Endothelial cell of umbilical vein (primary cell): ENCODE results near the gene SLC39A13. TPM values are rescaled to one million over a fixed set of nuclear protein-coding genes. Genes with fewer than 3 reads are reported as not detected.

ENCODE experiments used
- BruUV-seq: library from RNA; stranded (reverse); fragments of 400-500 nt; replicated peaks from 2 replicates; lab custom pipeline; 2021; lab: Mats Ljungman, UMichigan
- CTCF ChIA-PET: fragments of 300-600, 350-600 bp; sonication (Branson Sonifier 250); formaldehyde crosslinking; loops from one replicate; lab custom pipeline; 2021; ENCODE audit warnings: antibody characterized with exemption, inconsistent platforms; lab: Charles Lee
- POLR2A ChIA-PET: fragments of 300-600, 350-600 bp; sonication (Branson Sonifier 250); formaldehyde crosslinking; loops from one replicate; lab custom pipeline; 2021; ENCODE audit warnings: antibody characterized with exemption, inconsistent platforms; lab: Charles Lee
- DNase-seq: peaks from one replicate; pipeline ENCODE4 v3.0.0-alpha.2; 2011; ENCODE audit warnings: low read depth, low spot score
- FAIRE-seq: peaks from 2 replicates; lab custom pipeline; 2011; peaks lifted over from hg19 to GRCh38; lab: Jason Lieb, UNC
- H2AFZ ChIP-seq: 2 replicates; pipeline ENCODE4 v1.6.0; 2012; ENCODE audit warnings: low read depth, low read length, control low read depth, inconsistent platforms
- H3K27ac ChIP-seq: 2 replicates; pipeline ENCODE4 v1.5.1; 2011; ENCODE audit warnings: low read depth, mild to moderate bottlenecking, control low read depth, low read length, moderate library complexity; ENCODE audit not compliant: insufficient read depth
- H3K27me3 ChIP-seq, 2 experiments: 2 replicates each; pipeline versions ENCODE4 v1.6.0 to v1.6.1; 2011; ENCODE audit warnings: low read length in 2 of 2, mixed read lengths in 1 of 2; ENCODE audit not compliant: control insufficient read depth in 2 of 2, insufficient read depth in 2 of 2
- H3K36me3 ChIP-seq, 2 experiments: 2 replicates in 1 of 2; 3 replicates in 1 of 2; pipeline ENCODE4 v1.5.1; 2011; ENCODE audit warnings: low read length in 2 of 2, mild to moderate bottlenecking in 1 of 2, moderate library complexity in 1 of 2; ENCODE audit not compliant: control insufficient read depth in 2 of 2, insufficient read depth in 2 of 2; ENCODE audit errors: extremely low read depth in 1 of 2
- H3K4me1 ChIP-seq: 3 replicates; pipeline ENCODE4 v1.5.1; 2011; ENCODE audit warnings: mild to moderate bottlenecking, low read length; ENCODE audit not compliant: control insufficient read depth, insufficient read depth; ENCODE audit errors: extremely low read depth
- H3K4me2 ChIP-seq: 2 replicates; pipeline ENCODE4 v1.6.1; 2011; ENCODE audit warnings: low read length, control low read depth, mixed read lengths; ENCODE audit not compliant: insufficient read depth
- H3K4me3 ChIP-seq, 3 experiments: fragments of 200-600 bp in 1 of 3; sonication (generic), shearing (Covaris generic) in 1 of 3; replicated peaks in 1 of 3; 2 replicates each; pipeline ENCODE4 v1.5.1; 2011 to 2016; ENCODE audit warnings: control low read depth in 3 of 3, low read length in 3 of 3, mild to moderate bottlenecking in 2 of 3, inconsistent platforms in 1 of 3, low read depth in 1 of 3, moderate library complexity in 1 of 3; ENCODE audit not compliant: insufficient read depth in 1 of 3
- H3K79me2 ChIP-seq: 2 replicates; pipeline ENCODE4 v1.6.0; 2012; ENCODE audit warnings: low read length, inconsistent platforms; ENCODE audit not compliant: control insufficient read depth, insufficient read depth
- H3K9ac ChIP-seq: replicated peaks from 2 replicates; pipeline ENCODE3; 2011; ENCODE audit warnings: low read length, control low read depth; ENCODE audit not compliant: insufficient read depth; ENCODE audit errors: extremely low read depth
- H3K9me1 ChIP-seq: replicated peaks from 3 replicates; pipeline ENCODE4 v1.6.0; 2011; ENCODE audit warnings: mild to moderate bottlenecking, low read length; ENCODE audit not compliant: control insufficient read depth, insufficient read depth; ENCODE audit errors: extremely low read depth
- H3K9me3 ChIP-seq: replicated peaks from 2 replicates; pipeline ENCODE4 v1.5.1; 2012; ENCODE audit warnings: low read length, inconsistent platforms; ENCODE audit not compliant: control insufficient read depth, insufficient read depth
- H4K20me1 ChIP-seq: replicated peaks from 2 replicates; pipeline ENCODE3; 2011; ENCODE audit warnings: mild to moderate bottlenecking, low read length; ENCODE audit not compliant: control insufficient read depth, insufficient read depth; ENCODE audit errors: extremely low read depth
- EZH2 ChIP-seq: IDR thresholded peaks from 2 replicates; pipeline ENCODE4 v1.6.1; 2012; ENCODE audit warnings: borderline replicate concordance, low read depth, mild to moderate bottlenecking, moderate library complexity, low read length, inconsistent platforms; ENCODE audit not compliant: severe bottlenecking
- FOS ChIP-seq: IDR thresholded peaks from 2 replicates; pipeline ENCODE4 v1.6.1; 2011; ENCODE audit warnings: mild to moderate bottlenecking, low read length, moderate library complexity, borderline replicate concordance; ENCODE audit not compliant: insufficient read depth
- GATA2 ChIP-seq: IDR thresholded peaks from 2 replicates; pipeline ENCODE4 v1.7.0; 2011; ENCODE audit warnings: low read depth, mild to moderate bottlenecking, moderate library complexity, mixed read lengths, low read length; ENCODE audit not compliant: insufficient read length, insufficient read depth
- JUN ChIP-seq: IDR thresholded peaks from 2 replicates; pipeline ENCODE4 v1.6.1; 2011; ENCODE audit warnings: borderline replicate concordance, low read depth; ENCODE audit not compliant: insufficient read length, insufficient read depth
- MYC ChIP-seq: IDR thresholded peaks from one replicate; pipeline ENCODE4 v1.6.1; 2011; ENCODE audit warnings: mild to moderate bottlenecking, low read depth, low read length
- POLR2A ChIP-seq: IDR thresholded peaks from 2 replicates; pipeline ENCODE4 v1.6.1; 2012; ENCODE audit warnings: low read depth, mild to moderate bottlenecking, control low read depth, low read length
- POLR2AphosphoS5 ChIP-seq: IDR thresholded peaks from 2 replicates; pipeline ENCODE4 v1.6.1; 2012; ENCODE audit warnings: low read depth, mild to moderate bottlenecking, control low read depth, low read length, moderate library complexity; ENCODE audit not compliant: insufficient read depth
- dilution Hi-C: fragments of 300-500 bp; cut with MboI; formaldehyde crosslinking; loops from one replicate; pipeline ENCODE4 v1.15.0; 2019; ENCODE audit warnings: low sequenced_read_pairs; ENCODE audit not compliant: extremely low pct_ligation_motif_present
- intact Hi-C: fragments of 100-400 bp; cut with micrococcal nuclease; formaldehyde crosslinking; loops from one replicate; pipeline ENCODE4 v1.10.0; 2022
- polyA plus RNA-seq, 4 experiments: library from polyadenylated mRNA; depleted of rRNA in 3 of 4; stranded (reverse) in 3 of 4; unstranded in 1 of 4; fragments of >200 nt; gene quantifications; 2 replicates each; pipeline versions ENCODE4 v1.2.1 to v1.2.3, GENCODE V29; 2011 to 2012; ENCODE audit warnings: missing spikeins in 1 of 4
- total RNA-seq: library from RNA; stranded (reverse); gene quantifications from 2 replicates; pipeline ENCODE4 v1.2.3, GENCODE V29; 2021
- TF ChIP-seq, protein P1 (sequence below), 2 donors: IDR thresholded peaks; 1 replicate in 1 of 2; 2 replicates in 1 of 2; pipeline ENCODE4 v1.5.1; 2011; ENCODE audit warnings: low read length in 2 of 2, mild to moderate bottlenecking in 2 of 2, moderate library complexity in 2 of 2, control low read depth in 1 of 2, inconsistent platforms in 1 of 2, low read depth in 1 of 2; ENCODE audit not compliant: insufficient read depth in 1 of 2; ENCODE audit errors: extremely low read depth in 1 of 2
- TF ChIP-seq, protein P2 (sequence below): IDR thresholded peaks from 2 replicates; pipeline ENCODE4 v1.6.1; 2011; ENCODE audit not compliant: insufficient read depth, insufficient read length

The SLC39A13 gene
- total and polyA plus RNA-seq, 2 donors (not counting 3 experiments of a cell fraction or from before 2014, with no cell fraction given) = 91.9 to 94.3 TPM

DNA sequence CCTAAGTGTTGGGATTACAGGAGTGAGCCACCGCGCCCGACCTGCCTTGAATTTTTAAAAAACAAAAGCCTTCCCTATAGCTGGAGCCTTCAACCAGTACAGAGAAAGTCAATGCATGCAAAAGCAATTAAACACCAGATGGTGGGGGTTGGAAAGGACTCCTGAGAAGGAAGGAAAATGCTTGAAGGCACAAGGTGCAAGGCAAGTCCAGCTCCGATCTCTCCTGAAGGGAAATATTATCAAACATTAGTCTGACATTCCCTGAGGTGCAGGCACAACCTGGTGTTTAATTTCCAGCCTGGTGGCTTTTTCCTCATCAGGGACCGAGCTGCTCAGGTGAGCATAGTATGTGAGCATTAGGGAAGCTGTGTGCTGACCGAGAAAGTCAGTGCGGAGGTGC is 53.5 kb downstream of the SLC39A13 start:
- intact Hi-C loops = no loop called here
- Histone ChIP-seq H4K20me1 (no peaks in the 10 kb centered on the region), H3K36me3 (peaks cover 0 to 5% of the 10 kb centered on the region in 2 experiments), H3K4me3 (no peak overlapping the region), H3K79me2 (peaks cover 13% of the 10 kb centered on the region), H3K27me3 (no peaks in the 10 kb centered on the region), H3K9me1 (no peaks in the 10 kb centered on the region), H2AFZ (no peak overlapping the region), H3K9me3 (no peaks in the 10 kb centered on the region), H3K4me2 (no peak overlapping the region), H3K4me1 (peaks cover 20% of the 10 kb centered on the region), H3K9ac (no peak overlapping the region), H3K27ac (no peak overlapping the region)
- BruUV-seq = no TSS peak
- DNase-seq = no peak
- CTCF ChIA-PET = interaction anchor here (1.1 to 2.1 kb wide), 2 partner anchors 12 to 87 kb away, joined by 3 to 4 read pairs; no protein-coding TSS in a partner anchor
- no peak for FAIRE-seq
- no peak for TF ChIP-seq MYC
- dilution Hi-C loops = no loop called here
- POLR2A ChIA-PET = no interaction called here

DNA sequence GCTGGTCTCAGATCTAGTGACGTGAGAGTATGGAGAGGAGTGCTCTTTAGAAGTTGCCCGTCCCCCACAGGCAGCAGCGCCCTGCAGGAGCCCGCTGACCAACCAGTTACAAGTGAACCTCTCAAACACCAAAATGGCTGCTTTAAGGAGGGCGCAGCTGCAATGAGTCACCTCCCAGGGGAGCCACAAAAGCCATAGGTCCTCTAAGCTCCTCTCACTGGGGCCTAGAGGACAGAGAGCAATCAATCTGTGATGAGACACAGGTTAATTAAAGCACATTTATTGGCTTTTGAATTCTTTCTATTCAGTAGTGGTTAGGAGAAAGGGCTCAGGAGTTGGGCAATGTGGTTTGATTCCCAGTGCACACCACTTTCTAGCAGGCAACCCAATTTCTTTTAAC is 56.1 kb downstream of the SLC39A13 start:
- Histone ChIP-seq H3K27ac (no peak overlapping the region), H3K9ac (no peak overlapping the region), H3K36me3 (peaks cover 0 to 5% of the 10 kb centered on the region in 2 experiments), H3K27me3 (no peaks in the 10 kb centered on the region), H3K79me2 (peaks cover 20% of the 10 kb centered on the region), H2AFZ (no peak overlapping the region), H3K9me1 (no peaks in the 10 kb centered on the region), H3K4me3 (no peak overlapping the region), H3K4me1 (peaks cover 41% of the 10 kb centered on the region), H3K9me3 (no peaks in the 10 kb centered on the region), H4K20me1 (no peaks in the 10 kb centered on the region), H3K4me2 (no peak overlapping the region)
- FAIRE-seq (no peak), DNase-seq (no peak)
- BruUV-seq = no TSS peak
- POLR2A ChIA-PET = no interaction called here
- CTCF ChIA-PET = interaction anchor here (0.5 to 2.5 kb wide), 2 partner anchors 10 to 19 kb away, joined by 3 to 10 read pairs; no protein-coding TSS in a partner anchor
- dilution Hi-C loops (no loop called here), intact Hi-C loops (no loop called here)
- TF ChIP-seq POLR2A = no peak
- TF ChIP-seq, protein P1, sequence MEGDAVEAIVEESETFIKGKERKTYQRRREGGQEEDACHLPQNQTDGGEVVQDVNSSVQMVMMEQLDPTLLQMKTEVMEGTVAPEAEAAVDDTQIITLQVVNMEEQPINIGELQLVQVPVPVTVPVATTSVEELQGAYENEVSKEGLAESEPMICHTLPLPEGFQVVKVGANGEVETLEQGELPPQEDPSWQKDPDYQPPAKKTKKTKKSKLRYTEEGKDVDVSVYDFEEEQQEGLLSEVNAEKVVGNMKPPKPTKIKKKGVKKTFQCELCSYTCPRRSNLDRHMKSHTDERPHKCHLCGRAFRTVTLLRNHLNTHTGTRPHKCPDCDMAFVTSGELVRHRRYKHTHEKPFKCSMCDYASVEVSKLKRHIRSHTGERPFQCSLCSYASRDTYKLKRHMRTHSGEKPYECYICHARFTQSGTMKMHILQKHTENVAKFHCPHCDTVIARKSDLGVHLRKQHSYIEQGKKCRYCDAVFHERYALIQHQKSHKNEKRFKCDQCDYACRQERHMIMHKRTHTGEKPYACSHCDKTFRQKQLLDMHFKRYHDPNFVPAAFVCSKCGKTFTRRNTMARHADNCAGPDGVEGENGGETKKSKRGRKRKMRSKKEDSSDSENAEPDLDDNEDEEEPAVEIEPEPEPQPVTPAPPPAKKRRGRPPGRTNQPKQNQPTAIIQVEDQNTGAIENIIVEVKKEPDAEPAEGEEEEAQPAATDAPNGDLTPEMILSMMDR (IDR thresholded peaks at IDR 0.05; ENCODE audit: extremely low read depth in 1 of 2, insufficient read depth in 1 of 2, low read depth in 1 of 2, low read length in 2 of 2) = no peak
- no peak for TF ChIP-seq FOS
- no peak for TF ChIP-seq GATA2
- no peak for TF ChIP-seq MYC
- TF ChIP-seq JUN = no peak
- TF ChIP-seq, protein P2, sequence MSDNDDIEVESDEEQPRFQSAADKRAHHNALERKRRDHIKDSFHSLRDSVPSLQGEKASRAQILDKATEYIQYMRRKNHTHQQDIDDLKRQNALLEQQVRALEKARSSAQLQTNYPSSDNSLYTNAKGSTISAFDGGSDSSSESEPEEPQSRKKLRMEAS = no peak
- no peak for TF ChIP-seq POLR2AphosphoS5
- no peak for TF ChIP-seq EZH2
